Endodermal cell (in vitro differentiated cells): ENCODE results near the gene KRTAP22-2. TPM values are rescaled to one million over a fixed set of nuclear protein-coding genes. Genes with fewer than 3 reads are reported as not detected.

Source experiments
- DNase-seq: peaks from one replicate; pipeline ENCODE4 v3.0.0-alpha.2; 2017
- H3K27ac ChIP-seq: 2 replicates; pipeline ENCODE4 v1.5.1; 2013; ENCODE audit warnings: mild to moderate bottlenecking, low read depth, low read length, moderate library complexity
- H3K27me3 ChIP-seq: 2 replicates; pipeline ENCODE4 v1.6.1; 2013; ENCODE audit warnings: mild to moderate bottlenecking, low read length, moderate library complexity; ENCODE audit not compliant: insufficient read depth, control insufficient read depth, poor library complexity, severe bottlenecking
- H3K36me3 ChIP-seq: 2 replicates; pipeline ENCODE4 v1.7.0; 2013; ENCODE audit warnings: mild to moderate bottlenecking, low read length, moderate library complexity; ENCODE audit not compliant: control insufficient read depth, insufficient read depth
- H3K4me1 ChIP-seq: one replicate; pipeline ENCODE4 v1.7.0; 2013; ENCODE audit warnings: low read length; ENCODE audit not compliant: control insufficient read depth, insufficient read depth
- H3K4me3 ChIP-seq: 2 replicates; pipeline ENCODE4 v1.5.1; 2013; ENCODE audit warnings: mild to moderate bottlenecking, low read length, moderate library complexity
- H3K9ac ChIP-seq: 2 replicates; pipeline ENCODE4 v1.6.1; 2013; ENCODE audit warnings: mild to moderate bottlenecking, low read length, moderate library complexity; ENCODE audit not compliant: poor library complexity, severe bottlenecking; ENCODE audit errors: extremely low read depth
- H3K9me3 ChIP-seq: 2 replicates; pipeline ENCODE4 v1.6.1; 2013; ENCODE audit warnings: mild to moderate bottlenecking, low read length, moderate library complexity; ENCODE audit not compliant: control insufficient read depth
- H3K27ac Mint-ChIP-seq: 2 replicates; pipeline ENCODE4 v1.8.0; 2020; ENCODE audit warnings: mixed read lengths
- H3K27me3 Mint-ChIP-seq: 2 replicates; pipeline ENCODE4 v1.8.0; 2021; ENCODE audit warnings: mild to moderate bottlenecking, mixed read lengths; ENCODE audit not compliant: insufficient read depth
- H3K36me3 Mint-ChIP-seq: 2 replicates; pipeline ENCODE4 v1.8.0; 2020; ENCODE audit warnings: low read depth, mixed read lengths
- H3K4me1 Mint-ChIP-seq: 2 replicates; pipeline ENCODE4 v1.8.0; 2020; ENCODE audit warnings: mixed read lengths
- H3K4me3 Mint-ChIP-seq: 2 replicates; pipeline ENCODE4 v1.8.0; 2020; ENCODE audit warnings: mild to moderate bottlenecking, moderate library complexity, mixed read lengths
- H3K9me3 Mint-ChIP-seq: 2 replicates; pipeline ENCODE4 v1.8.0; 2020; ENCODE audit warnings: mild to moderate bottlenecking, mixed read lengths
- WGBS, 2 experiments: methylation state at CpG; one replicate each; pipeline versions ENCODE4 v1.1.5 to v1.1.7; 2013; ENCODE audit warnings: missing lambda C conversion rate in 2 of 2, mixed read lengths in 1 of 2; ENCODE audit not compliant: insufficient coverage in 1 of 2, insufficient read length in 1 of 2; 5-methylcytosine and 5-hydroxymethylcytosine counted together
- total RNA-seq, 2 donors: library from RNA; stranded (reverse); fragmentation: NEBNext Ultra II Directional in 1 of 2; extraction: Animal tissue kit (Norgen Biotek cat#: 25700) in 1 of 2; gene quantifications; 2 replicates in 1 of 2; 3 replicates in 1 of 2; pipeline ENCODE4 v1.2.1, GENCODE V29; 2021
- TF ChIP-seq, protein P1 (sequence below): fragments of 200-600 bp; sonication (generic); conservative IDR thresholded peaks from 2 replicates; pipeline ENCODE4 v1.5.0; 2021; ENCODE audit warnings: antibody characterized with exemption, mild to moderate bottlenecking

KRTAP22-2 gene
- total RNA-seq, 2 donors from 2014 or later: not detected

- no peaks in the 10 kb centered on the region for H3K9me3 ChIP-seq
- Mint-ChIP-seq H3K27ac (no peak overlapping the region), H3K4me3 (no peak overlapping the region), H3K27me3 (no peaks in the 10 kb centered on the region), H3K9me3 (peaks cover 8% of the 10 kb centered on the region), H3K4me1 (no peaks in the 10 kb centered on the region), H3K36me3 (no peaks in the 10 kb centered on the region)
- DNase-seq: no peak
- TF ChIP-seq, protein P1, sequence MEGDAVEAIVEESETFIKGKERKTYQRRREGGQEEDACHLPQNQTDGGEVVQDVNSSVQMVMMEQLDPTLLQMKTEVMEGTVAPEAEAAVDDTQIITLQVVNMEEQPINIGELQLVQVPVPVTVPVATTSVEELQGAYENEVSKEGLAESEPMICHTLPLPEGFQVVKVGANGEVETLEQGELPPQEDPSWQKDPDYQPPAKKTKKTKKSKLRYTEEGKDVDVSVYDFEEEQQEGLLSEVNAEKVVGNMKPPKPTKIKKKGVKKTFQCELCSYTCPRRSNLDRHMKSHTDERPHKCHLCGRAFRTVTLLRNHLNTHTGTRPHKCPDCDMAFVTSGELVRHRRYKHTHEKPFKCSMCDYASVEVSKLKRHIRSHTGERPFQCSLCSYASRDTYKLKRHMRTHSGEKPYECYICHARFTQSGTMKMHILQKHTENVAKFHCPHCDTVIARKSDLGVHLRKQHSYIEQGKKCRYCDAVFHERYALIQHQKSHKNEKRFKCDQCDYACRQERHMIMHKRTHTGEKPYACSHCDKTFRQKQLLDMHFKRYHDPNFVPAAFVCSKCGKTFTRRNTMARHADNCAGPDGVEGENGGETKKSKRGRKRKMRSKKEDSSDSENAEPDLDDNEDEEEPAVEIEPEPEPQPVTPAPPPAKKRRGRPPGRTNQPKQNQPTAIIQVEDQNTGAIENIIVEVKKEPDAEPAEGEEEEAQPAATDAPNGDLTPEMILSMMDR: no peak
- H3K9ac ChIP-seq: no peak overlapping the region
- H3K4me3 ChIP-seq: no peak overlapping the region
- H3K36me3 ChIP-seq: no peaks in the 10 kb centered on the region
- H3K27me3 ChIP-seq: no peaks in the 10 kb centered on the region
- H3K4me1 ChIP-seq: peaks cover 3% of the 10 kb centered on the region
- H3K27ac ChIP-seq: no peak overlapping the region
Observed at GRCh38 chr21:30567617-30568016, 22.6 kb downstream of the KRTAP22-2 start.

GRCh38 chr21:30563630-30564029, 26.6 kb downstream of the KRTAP22-2 start:
- Histone ChIP-seq H3K36me3 (no peaks in the 10 kb centered on the region), H3K9me3 (peaks cover 8% of the 10 kb centered on the region), H3K4me1 (no peaks in the 10 kb centered on the region), H3K4me3 (no peak overlapping the region), H3K9ac (no peak overlapping the region), H3K27ac (no peak overlapping the region), H3K27me3 (no peaks in the 10 kb centered on the region)
- DNase-seq: no peak
- Mint-ChIP-seq H3K27me3 (no peaks in the 10 kb centered on the region), H3K4me3 (no peak overlapping the region), H3K4me1 (no peaks in the 10 kb centered on the region), H3K27ac (no peak overlapping the region), H3K9me3 (peaks cover 16% of the 10 kb centered on the region), H3K36me3 (no peaks in the 10 kb centered on the region)
- TF ChIP-seq, protein P1: no peak
- 90% methylated on average over 1 of the region's 2 CpGs; no CpG with 5 or more reads in 1 of the 2 experiments for whole genome bisulfite sequencing, 2 experiments

DNA sequence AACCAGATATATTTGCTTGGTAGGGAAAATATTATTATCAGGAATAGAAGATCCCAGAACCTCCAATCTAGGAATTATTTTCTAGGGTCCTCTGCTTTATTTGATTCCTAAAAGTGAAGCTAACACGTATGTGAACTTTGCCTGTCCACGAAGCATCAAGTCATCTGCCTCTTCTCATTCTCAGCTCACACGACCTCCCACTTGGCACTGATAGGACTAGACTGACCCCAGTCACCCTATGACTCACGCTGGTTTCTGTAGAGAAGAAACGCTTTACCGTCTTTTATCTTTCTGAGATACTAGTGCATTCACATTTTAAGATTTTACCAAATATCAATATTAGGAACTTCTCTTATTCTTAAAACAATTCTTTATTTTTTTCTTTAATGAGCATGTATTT, 27.1 kb downstream of the KRTAP22-2 start:
- Histone ChIP-seq H3K4me3 (no peak overlapping the region), H3K27me3 (no peaks in the 10 kb centered on the region), H3K9ac (no peak overlapping the region), H3K9me3 (peaks cover 8% of the 10 kb centered on the region), H3K36me3 (no peaks in the 10 kb centered on the region), H3K4me1 (no peaks in the 10 kb centered on the region), H3K27ac (no peak overlapping the region)
- 76 to 81% methylated on average over 3 to 6 of the region's 6 CpGs for WGBS, 2 experiments
- Mint-ChIP-seq H3K27ac (no peak overlapping the region), H3K36me3 (no peaks in the 10 kb centered on the region), H3K27me3 (no peaks in the 10 kb centered on the region), H3K9me3 (peaks cover 17% of the 10 kb centered on the region), H3K4me1 (no peaks in the 10 kb centered on the region), H3K4me3 (no peak overlapping the region)
- no peak for DNase-seq
- TF ChIP-seq, protein P1: no peak
